ENCODE measurements around the gene ETV6. TPM values are rescaled to one million over a fixed set of nuclear protein-coding genes. Genes with fewer than 3 reads are reported as not detected.
A peak's percentile ranks its signal among the peaks of the same experiment; 100 is the strongest.

Gene ETV6
- total RNA-seq, 6 donors from 2014 or later = 22.2 to 93.2 (median 37.5) TPM

DNA sequence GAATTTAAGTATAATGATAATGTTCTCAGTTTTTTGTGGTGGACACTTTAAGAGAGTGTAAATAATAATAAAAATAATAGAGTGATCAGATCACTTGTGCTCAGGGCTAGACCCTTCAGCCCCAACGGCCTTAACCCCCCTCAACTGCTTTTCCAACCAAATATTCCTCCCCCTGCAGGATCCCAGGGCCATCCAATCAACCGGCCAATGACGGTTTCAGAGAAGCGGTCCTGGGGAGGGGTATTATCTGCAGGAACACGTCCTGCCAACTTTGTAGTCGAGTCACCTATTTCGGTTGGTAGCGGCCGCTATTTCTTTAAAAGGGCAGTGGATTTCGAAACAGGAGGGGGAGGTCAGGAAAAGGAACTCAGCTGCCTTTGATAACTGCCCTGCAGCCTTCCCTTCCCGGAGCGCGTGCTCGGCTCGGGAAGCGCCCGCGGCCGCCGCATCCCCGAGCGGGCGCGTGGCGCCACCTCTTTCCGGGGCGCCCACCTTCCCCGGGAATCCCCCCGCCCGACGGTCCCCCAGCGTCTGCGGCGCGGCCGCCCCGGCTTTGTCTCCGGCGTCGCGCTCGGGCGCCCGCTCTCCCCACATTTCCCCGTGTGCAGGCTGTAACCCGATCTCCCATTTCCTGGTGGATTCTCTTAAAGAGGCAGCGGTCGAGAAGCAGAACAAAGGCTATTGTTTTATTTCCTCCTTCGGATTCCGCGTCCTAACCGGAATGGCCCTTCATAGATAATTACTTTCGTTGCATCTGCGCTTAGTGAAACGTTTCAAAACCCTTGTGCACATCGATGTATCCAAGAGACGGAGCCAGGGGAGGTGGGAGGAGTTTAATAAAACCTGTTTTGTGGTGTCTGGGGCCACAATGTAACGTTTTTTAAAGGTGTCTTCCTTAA is 711 bp upstream of the ETV6 start:
- Histone ChIP-seq H3K27ac (peak overlapping the region; percentile 94 to 97 (median 96)), H3K9me3 (no peaks in the 10 kb centered on the region), H3K36me3 (no peaks in the 10 kb centered on the region), H3K4me3 (peak overlapping the region; percentile 58 to 89 (median 68)), H3K4me1 (peaks cover 10 to 29% (median 24%) of the 10 kb centered on the region in 4 donors), H3K27me3 (no peaks in the 10 kb centered on the region)
- ATAC-seq (ENCODE audit: low FRiP score in 2 of 2) = peak; percentile 54 to 89
- peak; percentile 76 to 93 for DNase-seq
- TF ChIP-seq POLR2A (IDR thresholded peaks at IDR 0.05) (peak in 2 of 4 donors; percentile 36 to 71), POLR2AphosphoS5 (IDR thresholded peaks at IDR 0.05) (peak; percentile 65 to 73), CTCF (IDR thresholded peaks at IDR 0.05) (no peak)
- 0 to 1% methylated on average over 16 to 38 of the region's 58 CpGs for WGBS, 2 donors

- H3K4me3 ChIP-seq = peak overlapping the region; percentile 64 to 89 (median 72)
- DNase-seq (peak in 1 of 2 donors; percentile 55), ATAC-seq (ENCODE audit: low FRiP score in 2 of 2) (no peak)
- no peaks in the 10 kb centered on the region for H3K36me3 ChIP-seq
- peaks cover 27 to 47% (median 34%) of the 10 kb centered on the region in 4 donors for H3K4me1 ChIP-seq
- peak overlapping the region; percentile 94 to 97 (median 96) for H3K27ac ChIP-seq
- TF ChIP-seq CTCF (IDR thresholded peaks at IDR 0.05) (no peak), POLR2AphosphoS5 (IDR thresholded peaks at IDR 0.05) (no peak), POLR2A (IDR thresholded peaks at IDR 0.05) (peak in 1 of 4 donors; percentile 38)
- 1 to 2% methylated on average over 19 to 25 of the region's 25 CpGs for WGBS, 2 donors
- no peaks in the 10 kb centered on the region for H3K9me3 ChIP-seq
- H3K27me3 ChIP-seq = no peaks in the 10 kb centered on the region
Observed at GRCh38 chr12:11650286-11651281, 1.1 kb downstream of the ETV6 start.

GRCh38 chr12:11651381-11651780 is 1.9 kb downstream of the ETV6 start:
- no peaks in the 10 kb centered on the region for H3K36me3 ChIP-seq
- WGBS, 2 donors = 27 to 28% methylated on average over 4 of the region's 4 CpGs
- no peak for DNase-seq
- H3K27me3 ChIP-seq = no peaks in the 10 kb centered on the region
- H3K27ac ChIP-seq = peak overlapping the region; percentile 94 to 97 (median 96)
- H3K4me1 ChIP-seq = peaks cover 35 to 53% (median 37%) of the 10 kb centered on the region in 4 donors
- ATAC-seq (ENCODE audit: low FRiP score in 2 of 2) = no peak
- peak overlapping the region; percentile 15 to 89 (median 68) for H3K4me3 ChIP-seq
- no peaks in the 10 kb centered on the region for H3K9me3 ChIP-seq
- TF ChIP-seq POLR2AphosphoS5 (IDR thresholded peaks at IDR 0.05) (no peak), POLR2A (IDR thresholded peaks at IDR 0.05) (no peak), EP300 (IDR thresholded peaks at IDR 0.05) (no peak), CTCF (IDR thresholded peaks at IDR 0.05) (no peak)

GRCh38 chr12:11651785-11652184 is 2.3 kb downstream of the ETV6 start:
- peaks cover 37 to 57% (median 39%) of the 10 kb centered on the region in 4 donors for H3K4me1 ChIP-seq
- WGBS, 2 donors = 5 to 12% methylated on average over 6 of the region's 6 CpGs
- H3K27ac ChIP-seq = peak overlapping the region; percentile 94 to 97 (median 96)
- ATAC-seq (ENCODE audit: low FRiP score in 2 of 2) (no peak), DNase-seq (no peak)
- no peaks in the 10 kb centered on the region for H3K36me3 ChIP-seq
- TF ChIP-seq POLR2AphosphoS5 (IDR thresholded peaks at IDR 0.05) (no peak), POLR2A (IDR thresholded peaks at IDR 0.05) (peak in 1 of 4 donors; percentile 5)
- H3K27me3 ChIP-seq = no peaks in the 10 kb centered on the region
- no peaks in the 10 kb centered on the region for H3K9me3 ChIP-seq
- H3K4me3 ChIP-seq = peak overlapping the region; percentile 15 to 89 (median 68)

All from upper lobe of left lung (tissue), 6 donors.